SKM-1 (cell line): ENCODE data around the gene TMC3.

Experiments used
- DNase-seq: peaks from one replicate; lab custom pipeline; 2025; ENCODE audit not compliant: unreplicated experiment; lab: John Stamatoyannopoulos, UW

Gene TMC3

GRCh38 chr15:81323944-81324881 is 49.8 kb downstream of the TMC3 start, which contains the start of gene STARD5:
TSS of gene STARD5 (minus strand) at chr15:81324141. CDS start at chr15:81324099, 42 bp downstream.
- DNase-seq, result peak; percentile 90

DNA sequence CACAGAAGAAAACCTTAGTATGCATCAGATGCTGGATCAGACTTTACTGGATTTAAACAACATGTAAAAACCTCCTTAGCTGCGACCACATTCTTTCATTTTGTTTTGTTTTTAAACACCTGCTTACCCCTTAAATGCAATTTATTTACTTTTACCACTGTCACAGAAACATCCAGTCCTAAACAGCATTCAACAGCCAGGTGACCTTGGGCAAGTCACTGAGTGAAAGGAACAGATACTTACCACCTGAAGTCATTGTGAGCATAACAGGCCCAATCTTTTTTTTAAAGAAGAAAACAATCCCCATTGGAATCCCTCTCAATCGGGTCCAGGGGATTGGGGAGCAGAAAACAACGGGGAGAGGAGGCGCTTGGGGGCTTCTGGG is 50.5 kb downstream of the TMC3 start:
- DNase-seq, result no peak

- no peak for DNase-seq
These were observed 51.2 kb downstream of the TMC3 start for GRCh38 chr15:81322676-81323253.

GRCh38 chr15:81321667-81322066 is 52.3 kb downstream of the TMC3 start:
- DNase-seq, result no peak

DNA sequence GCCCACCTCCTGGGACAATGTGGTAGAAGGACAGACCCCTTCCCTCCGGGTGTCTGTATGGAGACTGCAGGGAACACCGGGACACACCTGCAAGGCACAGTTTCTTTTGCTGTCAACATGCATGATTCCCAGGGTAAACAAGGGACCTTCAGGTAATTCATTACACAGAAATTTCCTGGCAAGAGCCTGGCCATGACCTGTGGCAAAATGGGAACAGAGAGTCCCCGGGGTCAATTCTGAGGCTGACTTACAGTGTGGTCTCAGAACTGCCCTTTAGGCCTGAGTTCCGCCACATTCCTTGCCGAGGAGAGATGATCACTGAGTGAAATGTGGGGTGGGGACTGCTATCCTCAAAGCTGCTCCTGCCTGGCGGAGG is 56.4 kb downstream of the TMC3 start:
- no peak for DNase-seq

- DNase-seq, result no peak
These were observed 57.7 kb downstream of the TMC3 start for GRCh38 chr15:81316267-81316666.

DNA sequence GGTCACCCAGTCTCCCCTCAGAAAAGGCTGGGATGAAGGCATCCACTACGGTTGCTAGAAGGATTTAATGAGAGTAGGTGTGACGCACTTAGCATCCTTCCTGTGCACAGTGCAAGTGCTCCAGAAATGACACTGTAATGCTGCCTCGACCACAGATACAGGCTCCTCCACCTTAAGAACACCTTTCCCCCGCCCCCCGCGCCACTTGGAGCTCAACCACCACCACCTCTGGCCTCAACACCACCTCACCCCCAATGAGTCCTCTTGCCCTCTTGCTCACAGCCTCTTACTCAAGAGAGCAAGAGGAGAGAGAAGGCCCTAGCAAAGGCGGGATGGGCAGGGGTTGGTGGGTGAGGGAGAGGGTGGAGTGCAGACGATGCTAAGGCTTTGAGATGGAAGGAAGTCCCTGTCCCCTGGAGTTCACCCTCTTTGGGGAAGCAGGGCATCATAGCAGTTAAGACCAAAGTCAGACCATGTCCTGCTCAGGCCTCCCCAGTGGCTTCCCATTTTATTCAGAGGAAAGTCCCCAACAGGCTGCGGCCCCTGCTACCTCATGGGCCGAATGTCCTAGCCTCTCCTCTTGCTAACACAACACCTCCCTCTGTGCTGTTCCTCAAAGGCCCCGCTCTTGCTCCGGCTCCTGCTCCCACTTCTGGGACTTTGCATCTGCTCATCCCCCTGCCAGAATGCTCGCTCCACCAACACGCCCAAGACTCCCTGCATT is 58.4 kb downstream of the TMC3 start:
- no peak for DNase-seq

DNA sequence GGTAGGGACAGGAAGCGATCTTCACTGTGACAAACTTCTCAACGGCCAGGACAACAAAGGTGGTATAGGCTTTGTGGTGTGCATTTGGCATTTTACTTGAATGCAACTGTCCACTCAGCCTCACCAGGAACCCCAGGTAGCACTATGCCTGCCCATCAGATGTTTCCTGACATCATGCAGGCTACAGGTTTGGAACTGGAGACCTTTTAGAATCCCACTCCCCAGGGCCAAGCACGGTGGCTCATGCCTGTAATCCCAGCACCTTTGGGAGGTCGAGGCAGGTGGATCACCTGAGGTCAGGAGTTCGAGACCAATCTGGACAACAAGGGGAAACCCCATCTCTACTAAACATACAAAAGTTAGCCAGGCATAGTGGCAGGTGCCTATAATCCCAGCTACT is 59.6 kb downstream of the TMC3 start:
- no peak for DNase-seq

GRCh38 chr15:81313686-81314085 is 60.3 kb downstream of the TMC3 start:
- no peak for DNase-seq

- DNase-seq, result no peak
These were observed 61.0 kb downstream of the TMC3 start for GRCh38 chr15:81312790-81313543.

DNA sequence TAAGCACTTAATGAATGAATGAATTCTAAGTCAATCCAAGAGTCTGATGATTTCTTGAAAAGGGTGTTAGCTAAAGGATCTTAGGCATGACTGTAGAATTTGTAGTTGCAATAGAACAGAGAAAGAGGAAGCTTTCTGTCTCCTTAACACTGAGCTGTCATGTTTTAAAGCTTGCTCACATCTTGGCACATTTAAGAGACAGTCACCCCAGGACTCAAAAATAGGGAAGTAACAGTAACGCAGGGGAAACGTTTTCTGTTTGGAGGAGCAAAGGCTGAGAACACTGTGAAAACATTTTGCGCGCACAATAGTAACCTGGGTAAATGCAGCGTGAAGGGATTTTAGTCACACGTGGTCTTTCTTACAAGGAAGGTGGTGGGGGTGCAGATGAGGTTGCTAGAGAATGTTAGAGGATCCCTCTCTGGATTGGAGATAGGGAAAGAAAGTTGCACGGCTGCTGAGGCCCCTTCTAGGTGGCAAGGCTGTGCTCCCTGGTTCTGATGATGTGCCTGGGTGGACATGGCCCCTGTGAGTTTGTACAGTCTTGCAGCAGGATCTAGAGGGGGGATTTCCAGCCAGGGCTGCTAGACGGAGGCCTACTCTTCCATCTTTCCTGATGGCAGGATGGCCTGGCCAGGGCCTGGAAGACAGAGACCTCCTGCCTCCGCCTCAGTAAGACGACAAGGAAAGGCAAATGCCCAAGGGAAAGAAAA is 62.1 kb downstream of the TMC3 start:
- DNase-seq, result peak; percentile 90

DNA sequence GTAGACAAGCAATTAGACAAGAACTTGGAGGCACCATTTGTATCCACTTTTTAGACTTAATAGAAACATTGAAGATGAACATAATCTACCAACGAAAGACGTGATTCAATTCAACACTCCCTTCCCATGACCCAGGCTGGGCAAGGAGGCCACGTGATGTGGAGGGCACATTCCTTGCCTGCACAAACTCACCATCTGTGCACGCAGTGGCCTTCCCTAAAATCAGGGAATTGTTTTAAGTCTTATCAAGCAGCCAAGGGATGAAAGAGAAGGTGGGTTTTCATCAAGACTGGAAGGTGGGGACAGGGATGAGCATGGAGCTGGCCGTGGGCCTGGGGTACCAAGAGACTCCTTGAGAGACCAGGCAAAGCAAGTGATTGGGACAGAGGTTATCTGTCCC is 63.5 kb downstream of the TMC3 start:
- DNase-seq, result no peak

GRCh38 chr15:81309647-81310450 is 64.2 kb downstream of the TMC3 start:
- DNase-seq, result no peak

DNA sequence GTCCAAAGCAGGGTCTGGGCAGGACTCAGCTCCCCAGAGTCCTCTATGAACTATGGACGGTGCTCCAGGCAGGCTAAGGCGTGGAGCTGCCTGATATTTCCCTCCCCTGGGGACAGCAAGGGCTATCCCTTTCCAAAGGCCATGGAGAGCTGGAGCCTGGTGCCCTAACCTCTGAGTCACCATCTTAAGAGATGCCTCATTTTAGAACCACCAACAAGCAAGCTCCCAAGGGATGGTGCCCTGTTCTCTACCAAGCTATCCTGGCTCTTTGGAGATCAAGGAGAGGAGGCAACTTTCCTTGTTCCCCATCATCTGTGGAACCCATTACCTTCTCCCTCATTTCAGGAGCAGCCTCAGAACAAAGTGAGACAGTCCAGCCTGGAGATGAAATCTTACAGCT is 65.8 kb downstream of the TMC3 start:
- DNase-seq, result no peak

GRCh38 chr15:81304226-81304625 is 69.8 kb downstream of the TMC3 start:
- DNase-seq, result peak; percentile 67

GRCh38 chr15:81303244-81304225 is 70.5 kb downstream of the TMC3 start:
- no peak for DNase-seq

GRCh38 chr15:81302701-81303109 is 71.3 kb downstream of the TMC3 start:
- no peak for DNase-seq

GRCh38 chr15:81301815-81302399 is 72.1 kb downstream of the TMC3 start:
- DNase-seq, result peak; percentile 23
